ENCODE data around the gene CYP2W1.
"Not testable (repeated sequence)": the region's sequence is repeated elsewhere in the genome, so short reads cannot be mapped to it uniquely, and the experiment has no call there.

The CYP2W1 gene

DNA sequence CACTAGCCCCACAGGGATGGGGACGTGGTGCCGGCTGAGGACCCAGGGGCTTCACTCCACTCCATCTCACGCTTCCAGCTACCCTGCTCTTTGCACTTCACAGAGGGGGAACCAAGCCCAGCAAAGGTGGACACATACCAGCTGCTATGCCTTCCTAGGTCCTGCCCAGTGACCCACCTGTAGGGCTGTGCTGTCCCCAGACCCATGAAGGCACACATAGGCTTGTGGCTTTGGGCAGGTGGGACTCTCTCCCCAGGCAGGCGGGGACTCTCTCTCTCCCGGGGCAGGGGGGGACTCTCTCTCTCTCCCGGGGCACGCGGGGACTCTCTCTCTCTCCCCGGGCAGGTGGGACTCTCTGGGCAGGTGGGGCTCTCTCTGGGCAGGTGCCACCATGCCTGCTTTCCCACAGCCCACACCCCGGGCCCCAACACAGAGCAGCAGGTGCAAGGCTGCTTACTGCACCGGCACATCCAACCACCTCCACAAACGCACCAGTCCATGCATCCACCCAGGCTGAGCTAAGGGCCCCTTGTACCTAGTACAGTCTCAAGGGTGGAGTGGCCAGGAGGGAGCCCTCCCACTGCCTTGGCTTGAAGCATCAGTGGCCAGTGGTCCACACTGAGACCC, 47.6 kb downstream of the CYP2W1 start:
- no peak for DNase-seq

DNA sequence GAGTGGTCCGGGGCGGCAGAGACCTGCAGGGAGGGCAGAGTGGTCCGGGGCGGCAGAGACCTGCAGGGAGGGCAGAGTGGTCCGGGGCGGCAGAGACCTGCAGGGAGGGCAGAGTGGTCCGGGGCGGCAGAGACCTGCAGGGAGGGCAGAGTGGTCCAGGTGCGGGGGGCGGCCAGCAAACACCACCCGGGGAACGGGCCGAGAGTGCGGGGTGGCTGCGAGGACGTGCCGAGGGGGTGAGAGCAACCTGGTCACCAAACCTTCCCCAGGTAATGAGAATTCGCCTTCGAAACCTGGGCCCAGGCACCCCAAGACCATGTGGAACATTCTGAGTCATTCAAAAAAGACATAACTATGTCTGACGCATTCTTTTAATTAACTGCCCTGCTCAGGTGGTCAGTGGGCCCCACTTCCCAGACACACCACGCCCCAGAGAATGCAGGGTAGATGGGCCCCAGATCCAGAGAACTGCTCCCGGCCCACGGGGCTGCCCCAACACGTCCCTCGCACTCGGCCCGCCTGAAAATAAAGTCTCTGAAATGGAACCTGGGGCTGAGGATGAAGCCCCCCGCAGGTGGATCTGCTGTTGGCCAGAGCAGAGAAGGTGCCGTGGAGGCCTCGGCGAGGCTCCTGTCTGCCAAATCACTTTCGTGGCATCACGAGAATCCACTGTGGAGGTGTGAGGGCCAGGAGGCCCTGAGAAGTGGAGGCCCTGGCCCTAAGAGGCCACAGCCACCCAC, 48.9 kb downstream of the CYP2W1 start:
- DNase-seq: no peak

GRCh38 chr7:1032536-1033181, 49.7 kb downstream of the CYP2W1 start:
- no peak for DNase-seq

DNA sequence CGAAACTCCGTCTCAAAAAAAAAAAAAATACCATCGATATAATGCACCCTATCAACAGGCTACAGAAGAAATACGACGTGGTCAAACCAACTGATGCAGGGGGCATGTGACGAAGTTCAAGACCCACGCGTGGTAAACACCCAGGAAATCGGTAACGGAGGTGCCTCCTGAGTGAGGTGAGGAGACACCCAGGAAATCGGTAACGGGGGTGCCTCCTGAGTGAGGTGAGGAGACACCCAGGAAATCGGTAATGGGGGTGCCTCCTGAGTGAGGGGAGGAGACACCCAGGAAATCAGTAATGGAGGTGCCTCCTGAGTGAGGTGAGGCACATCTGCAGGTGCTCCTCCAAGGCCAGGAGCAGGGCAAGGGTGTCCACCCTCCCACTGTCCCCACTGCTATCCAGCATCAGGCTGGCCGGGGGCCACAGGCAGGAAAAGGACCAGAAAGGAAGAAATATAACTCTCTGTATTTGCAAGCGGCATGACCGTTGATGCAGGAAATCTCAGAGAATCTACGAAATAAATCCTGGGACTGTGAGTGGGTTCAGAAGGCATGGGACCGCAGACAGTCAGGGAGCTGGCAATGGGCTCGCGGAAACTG, 50.7 kb downstream of the CYP2W1 start:
- no peak for DNase-seq

DNA sequence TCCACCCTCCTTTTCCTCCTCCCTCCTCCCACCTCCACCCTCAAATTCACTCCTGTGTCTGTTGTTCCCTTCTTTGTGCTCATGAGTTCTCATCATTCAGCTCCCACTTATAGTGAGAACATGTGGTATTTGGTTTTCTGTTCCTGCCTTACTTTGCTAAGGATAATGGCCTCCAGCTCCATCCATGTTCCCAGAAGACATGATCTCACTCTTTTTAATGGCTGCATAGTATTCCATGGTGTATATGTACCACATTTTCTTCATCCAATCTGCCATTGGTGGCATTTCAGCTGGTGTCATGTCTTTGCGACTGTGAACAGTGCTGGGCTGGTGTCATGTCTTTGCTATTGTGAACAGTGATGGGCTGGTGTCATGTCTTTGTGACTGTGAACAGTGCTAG, 51.8 kb downstream of the CYP2W1 start:
- not testable (repeated sequence) for DNase-seq

GRCh38 chr7:1036164-1036928, 53.4 kb downstream of the CYP2W1 start:
- DNase-seq: not testable (repeated sequence)

Measured in NCI-H146 (cell line).